K562 (cell line): ENCODE results near the gene CPT1C. TPM values are rescaled to one million over a fixed set of nuclear protein-coding genes. Genes with fewer than 3 reads are reported as not detected.
A peak's percentile ranks its signal among the peaks of the same experiment; 100 is the strongest.

Source experiments
- ATF7 ChIP-seq: fragments of 450-650 bp; IDR thresholded peaks from 2 replicates; pipeline ENCODE4 v1.7.1; 2014; ENCODE audit warnings: mild to moderate bottlenecking, moderate library complexity
- CREB1 ChIP-seq, 2 experiments: sonication (generic) in 1 of 2; formaldehyde crosslinking in 1 of 2; IDR thresholded peaks; 2 replicates each; pipeline versions ENCODE4 v1.6.1 to v1.8.0; 2012 to 2022; ENCODE audit warnings: inconsistent platforms in 1 of 2, mild to moderate bottlenecking in 1 of 2, missing genetic modification reagents in 1 of 2, moderate library complexity in 1 of 2
- CTBP1 ChIP-seq: fragments of 450-650 bp; IDR thresholded peaks from 2 replicates; pipeline ENCODE4 v1.6.1; 2016; ENCODE audit warnings: borderline replicate concordance
- EGR1 ChIP-seq: fragments of 450-650 bp; conservative IDR thresholded peaks from 2 replicates; pipeline ENCODE4 v1.6.1; 2017; ENCODE audit warnings: mild to moderate bottlenecking
- FIP1L1 ChIP-seq: fragments of 200-400 bp; formaldehyde crosslinking; IDR thresholded peaks from 2 replicates; pipeline ENCODE4 v1.6.1; 2018; ENCODE audit warnings: mild to moderate bottlenecking, low read depth, low read length; ENCODE audit not compliant: poor library complexity, severe bottlenecking
- GABPB1 ChIP-seq: sonication (generic); formaldehyde crosslinking; IDR thresholded peaks from 2 replicates; pipeline ENCODE4 v1.8.0; 2022; ENCODE audit warnings: mild to moderate bottlenecking, missing genetic modification reagents
- GATA2 ChIP-seq: sonication (generic); formaldehyde crosslinking; IDR thresholded peaks from 2 replicates; pipeline ENCODE4 v1.4.0; 2020; ENCODE audit warnings: mild to moderate bottlenecking, missing genetic modification reagents
- GTF2A2 ChIP-seq: IDR thresholded peaks from 2 replicates; pipeline ENCODE4 v1.6.1; 2016; ENCODE audit warnings: mild to moderate bottlenecking, missing genetic modification characterization, missing compliant biosample characterization
- L3MBTL2 ChIP-seq: fragments of 450-650 bp; IDR thresholded peaks from 2 replicates; pipeline ENCODE4 v1.6.1; 2016; ENCODE audit warnings: mild to moderate bottlenecking, moderate library complexity
- LCOR ChIP-seq: sonication (generic); formaldehyde crosslinking; IDR thresholded peaks from 2 replicates; pipeline ENCODE4 v1.8.0; 2022; ENCODE audit warnings: mild to moderate bottlenecking, missing genetic modification reagents
- MCM2 ChIP-seq: fragments of 450-650 bp; IDR thresholded peaks from 2 replicates; pipeline ENCODE4 v1.6.1; 2017; ENCODE audit warnings: low read depth, mild to moderate bottlenecking
- NRF1 ChIP-seq, 2 experiments: fragments of 450-650 bp; IDR thresholded peaks in 1 of 2; conservative IDR thresholded peaks in 1 of 2; 2 replicates each; pipeline ENCODE4 v1.6.1; 2014; ENCODE audit warnings: mild to moderate bottlenecking in 2 of 2
- POLR2A ChIP-seq: fragments of 450-650 bp; conservative IDR thresholded peaks from 2 replicates; pipeline ENCODE4 v1.6.1; 2016
- RB1 ChIP-seq: fragments of 450-650 bp; IDR thresholded peaks from 2 replicates; pipeline ENCODE4 v1.6.1; 2017; ENCODE audit warnings: low read depth, mild to moderate bottlenecking
- SMAD4 ChIP-seq: fragments of 250-450 bp; sonication (Bioruptor Pico); conservative IDR thresholded peaks from 2 replicates; pipeline ENCODE4 v1.8.0; 2021; ENCODE audit warnings: inconsistent platforms, mild to moderate bottlenecking, moderate library complexity
- ZC3H8 ChIP-seq: fragments of 450-650 bp; IDR thresholded peaks from 2 replicates; pipeline ENCODE4 v1.6.1; 2017
- ZKSCAN1 ChIP-seq: fragments of 150-350 bp; IDR thresholded peaks from 2 replicates; pipeline ENCODE4 v1.6.1; 2016; ENCODE audit warnings: low read depth, low read length
- ZNF146 ChIP-seq: IDR thresholded peaks from one replicate; pipeline ENCODE4 v1.6.1; 2018; ENCODE audit warnings: missing compliant biosample characterization; ENCODE audit not compliant: unreplicated experiment
- ZNF780A ChIP-seq: fragments of 250-450 bp; sonication (Bioruptor Pico); IDR thresholded peaks from 2 replicates; pipeline ENCODE4 v1.5.0; 2021; ENCODE audit warnings: mild to moderate bottlenecking
- ZNF830 ChIP-seq: fragments of 250-450 bp; sonication (Bioruptor Pico); IDR thresholded peaks from 2 replicates; pipeline ENCODE4 v1.5.0; 2021; ENCODE audit warnings: mild to moderate bottlenecking
- polyA plus RNA-seq, 8 experiments: library from polyadenylated mRNA; depleted of rRNA in 4 of 8; stranded (reverse) in 5 of 8; unstranded in 3 of 8; fragments of >200 nt; fragmentation: Nextera tagmentation in 2 of 8; fragmentation: Illumina TruSeq in 1 of 8; extraction: Ambion mirVana in 2 of 8; extraction: Trizol in 1 of 8; gene quantifications; 2 replicates each; pipeline versions ENCODE4 v1.2.1 to v1.2.3, GENCODE V29; 2011 to 2014; ENCODE audit warnings: inconsistent platforms in 1 of 8, missing spikeins in 1 of 8
- total RNA-seq, 7 experiments: library from RNA; depleted of rRNA in 6 of 7; stranded (reverse); fragments of >200 nt in 6 of 7; fragmentation: Illumina TruSeq in 2 of 7; extraction: Trizol in 2 of 7; gene quantifications; 2 replicates each; pipeline versions ENCODE4 v1.2.1 to v1.2.3, GENCODE V29; 2011 to 2021; ENCODE audit warnings: low replicate concordance in 1 of 7
- TF ChIP-seq, protein P1 (sequence below): sonication (generic); formaldehyde crosslinking; IDR thresholded peaks from 2 replicates; pipeline ENCODE4 v1.9.0; 2022; ENCODE audit warnings: mild to moderate bottlenecking, missing genetic modification reagents
- TF ChIP-seq, protein P2 (sequence below): fragments of 250-450 bp; sonication (Bioruptor Pico); IDR thresholded peaks from 2 replicates; pipeline ENCODE4 v1.8.0; 2021; ENCODE audit warnings: mild to moderate bottlenecking, moderate library complexity

CPT1C gene
- total and polyA plus RNA-seq, 9 of the 15 experiments (the other 6 are each of a cell fraction or from before 2014, with no cell fraction given): 1.9 to 12.3 (median 3.0) TPM

DNA sequence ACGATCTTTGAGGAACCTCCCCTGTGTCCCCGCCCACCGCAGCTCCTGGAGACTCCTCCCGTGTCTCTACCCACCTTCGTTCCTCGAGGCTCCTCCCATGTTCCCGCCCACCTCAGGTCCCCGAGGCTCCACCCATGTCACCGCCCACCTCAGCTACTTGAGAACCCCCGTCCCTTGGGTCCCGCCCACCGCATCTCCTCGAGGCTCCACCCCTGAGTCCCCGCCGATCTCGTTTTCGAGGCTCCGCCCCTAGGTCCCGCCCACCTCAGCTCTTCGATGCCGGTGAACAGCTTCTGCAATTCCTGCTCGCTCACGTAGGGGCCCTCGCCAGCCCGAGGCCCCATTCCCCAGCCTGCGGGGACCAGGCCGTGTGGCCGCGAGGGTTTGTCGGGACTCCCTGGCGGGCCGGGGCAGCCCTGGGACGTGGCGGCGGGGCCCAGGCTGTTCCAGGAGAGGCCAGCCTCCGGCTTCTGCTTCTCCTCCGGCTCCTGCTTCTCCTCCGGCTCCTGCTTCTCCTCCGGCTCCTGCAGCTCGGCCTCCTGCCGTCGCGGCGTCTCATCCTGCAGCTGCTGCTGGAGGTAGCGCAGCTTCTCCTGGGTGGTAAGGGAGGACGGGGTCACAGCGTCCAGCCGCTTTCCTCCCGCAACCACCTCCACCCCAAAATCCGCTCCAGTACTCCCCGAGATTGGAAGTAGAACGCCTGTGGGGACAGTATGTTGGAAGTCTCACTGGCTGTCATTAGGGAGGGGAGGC is 55.5 kb downstream of the CPT1C start (continued):
- peak; percentile 81; the same call in 1 of the 2 replicates for TF ChIP-seq LCOR (CRISPR knock-in tag)
- TF ChIP-seq CREB1 (IDR thresholded peaks at IDR 0.05): no peak
- TF ChIP-seq CREB1 (CRISPR knock-in tag; IDR thresholded peaks at IDR 0.05): peak; percentile 54; the same call in 1 of the 2 replicates
- 0 out of 2 replicates have a peak, but pooled peaks have one; percentile 62 for TF ChIP-seq GABPB1
- no peak for TF ChIP-seq ZC3H8
- TF ChIP-seq GATA2 (CRISPR knock-in tag): no peak
- peak; percentile 63 for TF ChIP-seq ATF7
- TF ChIP-seq RB1: peak; percentile 51; the same call in 1 of the 2 replicates
- peak; percentile 79 to 82 for TF ChIP-seq NRF1 (conservative IDR thresholded peaks at IDR 0.05 in 1 of 2, IDR thresholded peaks at IDR 0.05 in 1 of 2)
- peak; percentile 67 for TF ChIP-seq POLR2A
- TF ChIP-seq GTF2A2: no peak
- peak; percentile 76 for TF ChIP-seq EGR1
- no peak for TF ChIP-seq ZNF830 (CRISPR knock-in tag)
- TF ChIP-seq ZNF146: no peak
- no peak for TF ChIP-seq MCM2
- no peak for TF ChIP-seq ZNF780A (CRISPR knock-in tag)
- TF ChIP-seq, protein P1, sequence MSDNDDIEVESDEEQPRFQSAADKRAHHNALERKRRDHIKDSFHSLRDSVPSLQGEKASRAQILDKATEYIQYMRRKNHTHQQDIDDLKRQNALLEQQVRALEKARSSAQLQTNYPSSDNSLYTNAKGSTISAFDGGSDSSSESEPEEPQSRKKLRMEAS: peak; percentile 73
- TF ChIP-seq ZKSCAN1: 0 out of 2 replicates have a peak, but pooled peaks have one; percentile 6
- peak; percentile 89 for TF ChIP-seq FIP1L1
- peak; percentile 8; the same call in 1 of the 2 replicates for TF ChIP-seq SMAD4 (CRISPR knock-in tag)
- no peak for TF ChIP-seq CTBP1
- TF ChIP-seq, protein P2, sequence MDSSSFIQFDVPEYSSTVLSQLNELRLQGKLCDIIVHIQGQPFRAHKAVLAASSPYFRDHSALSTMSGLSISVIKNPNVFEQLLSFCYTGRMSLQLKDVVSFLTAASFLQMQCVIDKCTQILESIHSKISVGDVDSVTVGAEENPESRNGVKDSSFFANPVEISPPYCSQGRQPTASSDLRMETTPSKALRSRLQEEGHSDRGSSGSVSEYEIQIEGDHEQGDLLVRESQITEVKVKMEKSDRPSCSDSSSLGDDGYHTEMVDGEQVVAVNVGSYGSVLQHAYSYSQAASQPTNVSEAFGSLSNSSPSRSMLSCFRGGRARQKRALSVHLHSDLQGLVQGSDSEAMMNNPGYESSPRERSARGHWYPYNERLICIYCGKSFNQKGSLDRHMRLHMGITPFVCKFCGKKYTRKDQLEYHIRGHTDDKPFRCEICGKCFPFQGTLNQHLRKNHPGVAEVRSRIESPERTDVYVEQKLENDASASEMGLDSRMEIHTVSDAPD (CRISPR knock-in tag): no peak
- TF ChIP-seq L3MBTL2: peak; percentile 97
